ENCODE measurements around the gene MAPK10.

Gene MAPK10

DNA sequence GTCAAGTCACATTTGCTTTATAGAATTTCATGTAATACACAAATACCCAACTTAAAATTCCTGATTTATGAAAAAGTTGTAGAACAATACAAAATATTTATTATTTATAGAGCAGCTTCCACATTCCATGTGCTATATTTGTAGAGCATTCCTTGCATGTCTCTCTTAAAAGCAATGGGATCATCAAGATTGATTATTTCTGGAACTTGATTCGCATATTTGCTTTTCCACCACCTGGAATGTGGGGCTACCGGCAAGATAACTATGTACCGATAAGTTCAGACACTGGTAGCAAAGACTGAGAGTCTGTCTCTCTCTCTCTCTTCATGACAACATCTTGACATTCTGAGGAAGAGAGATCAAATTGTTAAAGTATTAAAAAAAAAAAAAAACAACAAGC is 59.3 kb downstream of the MAPK10 start:
- H3K4me3 ChIP-seq (ENCODE audit: low read depth, low read length): no peak overlapping the region
- no peak for DNase-seq (ENCODE audit: low read depth)
- TF ChIP-seq MYC (IDR thresholded peaks at IDR 0.05; ENCODE audit: low read depth, low read length) (no peak), POLR2A (IDR thresholded peaks at IDR 0.05; ENCODE audit: extremely low read depth, insufficient read length) (no peak)
- TF ChIP-seq, protein P1, sequence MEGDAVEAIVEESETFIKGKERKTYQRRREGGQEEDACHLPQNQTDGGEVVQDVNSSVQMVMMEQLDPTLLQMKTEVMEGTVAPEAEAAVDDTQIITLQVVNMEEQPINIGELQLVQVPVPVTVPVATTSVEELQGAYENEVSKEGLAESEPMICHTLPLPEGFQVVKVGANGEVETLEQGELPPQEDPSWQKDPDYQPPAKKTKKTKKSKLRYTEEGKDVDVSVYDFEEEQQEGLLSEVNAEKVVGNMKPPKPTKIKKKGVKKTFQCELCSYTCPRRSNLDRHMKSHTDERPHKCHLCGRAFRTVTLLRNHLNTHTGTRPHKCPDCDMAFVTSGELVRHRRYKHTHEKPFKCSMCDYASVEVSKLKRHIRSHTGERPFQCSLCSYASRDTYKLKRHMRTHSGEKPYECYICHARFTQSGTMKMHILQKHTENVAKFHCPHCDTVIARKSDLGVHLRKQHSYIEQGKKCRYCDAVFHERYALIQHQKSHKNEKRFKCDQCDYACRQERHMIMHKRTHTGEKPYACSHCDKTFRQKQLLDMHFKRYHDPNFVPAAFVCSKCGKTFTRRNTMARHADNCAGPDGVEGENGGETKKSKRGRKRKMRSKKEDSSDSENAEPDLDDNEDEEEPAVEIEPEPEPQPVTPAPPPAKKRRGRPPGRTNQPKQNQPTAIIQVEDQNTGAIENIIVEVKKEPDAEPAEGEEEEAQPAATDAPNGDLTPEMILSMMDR (IDR thresholded peaks at IDR 0.05; ENCODE audit: low read depth, low read length): no peak
- TF ChIP-seq, protein P2, sequence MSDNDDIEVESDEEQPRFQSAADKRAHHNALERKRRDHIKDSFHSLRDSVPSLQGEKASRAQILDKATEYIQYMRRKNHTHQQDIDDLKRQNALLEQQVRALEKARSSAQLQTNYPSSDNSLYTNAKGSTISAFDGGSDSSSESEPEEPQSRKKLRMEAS (IDR thresholded peaks at IDR 0.05; ENCODE audit: low read depth, low read length): no peak

DNA sequence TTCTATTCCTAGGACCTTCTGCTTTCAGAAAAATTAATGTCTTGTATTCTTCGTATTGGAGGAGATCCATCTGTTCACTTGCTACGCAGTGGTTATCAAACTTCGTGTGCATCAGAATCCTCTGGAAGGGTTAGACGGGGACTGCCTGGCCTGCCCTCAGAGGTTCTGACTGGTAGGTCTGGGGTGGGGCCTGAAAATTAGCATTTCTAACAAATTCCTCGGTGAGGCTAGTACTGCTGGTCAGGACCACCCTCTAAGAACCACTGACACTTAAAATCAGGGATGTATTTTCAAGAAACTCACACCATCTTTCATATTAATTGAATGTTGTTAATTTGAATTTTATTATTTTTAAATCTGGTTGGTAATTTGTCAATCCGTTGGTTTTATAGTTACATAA is 63.0 kb downstream of the MAPK10 start:
- TF ChIP-seq MYC (IDR thresholded peaks at IDR 0.05; ENCODE audit: low read depth, low read length) (no peak), POLR2A (IDR thresholded peaks at IDR 0.05; ENCODE audit: extremely low read depth, insufficient read length) (no peak)
- TF ChIP-seq, protein P2 (IDR thresholded peaks at IDR 0.05; ENCODE audit: low read depth, low read length): no peak
- TF ChIP-seq, protein P1 (IDR thresholded peaks at IDR 0.05; ENCODE audit: low read depth, low read length): no peak
- no peak overlapping the region for H3K4me3 ChIP-seq (ENCODE audit: low read depth, low read length)

DNA sequence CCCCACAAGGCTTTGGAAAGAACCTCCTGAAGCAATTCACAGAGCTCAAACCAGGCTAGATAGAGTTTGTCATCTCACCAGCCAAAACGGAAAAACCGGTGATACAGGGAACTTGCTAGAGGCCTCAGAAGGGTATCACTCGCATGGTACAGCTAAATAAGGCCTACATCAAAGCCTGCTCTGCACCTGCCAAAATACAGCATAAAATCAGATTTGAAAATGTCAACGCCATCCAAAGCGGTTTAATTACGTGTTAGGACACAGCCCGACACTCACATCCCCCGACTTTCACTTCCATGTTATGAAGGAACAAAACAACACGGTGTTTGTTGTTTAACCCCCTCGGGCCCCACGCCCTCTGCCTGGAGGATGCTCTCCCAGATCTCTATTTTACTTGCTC is 65.0 kb downstream of the MAPK10 start:
- no peak for TF ChIP-seq MYC (IDR thresholded peaks at IDR 0.05; ENCODE audit: low read depth, low read length)
- TF ChIP-seq, protein P1 (IDR thresholded peaks at IDR 0.05; ENCODE audit: low read depth, low read length): no peak
- TF ChIP-seq POLR2A (IDR thresholded peaks at IDR 0.05; ENCODE audit: extremely low read depth, insufficient read length): no peak
- TF ChIP-seq, protein P2 (IDR thresholded peaks at IDR 0.05; ENCODE audit: low read depth, low read length): no peak
- no peak for DNase-seq (ENCODE audit: low read depth)
- H3K4me3 ChIP-seq (ENCODE audit: low read depth, low read length): no peak overlapping the region

More for the DNA sequence above, 63.0 kb downstream of the MAPK10 start:
- DNase-seq (ENCODE audit: low read depth): no peak

DNA sequence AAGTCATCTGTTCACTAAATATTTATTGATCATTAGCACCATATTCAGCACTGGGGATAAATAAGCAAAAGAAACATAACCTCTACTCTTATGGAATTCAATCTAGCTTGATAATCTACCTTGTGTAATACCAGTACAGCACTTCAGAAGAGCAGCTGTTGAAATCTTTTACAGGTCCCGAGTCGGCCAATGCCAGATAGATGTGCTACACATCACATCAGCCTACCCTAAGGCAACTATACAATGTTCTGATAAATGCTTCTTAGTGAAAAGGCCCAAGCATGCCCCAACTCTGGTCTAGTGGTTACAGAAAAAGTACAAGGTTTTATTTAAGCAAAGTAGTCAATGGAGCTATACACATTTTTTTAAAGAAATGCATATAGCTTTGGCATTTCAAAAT is 68.7 kb downstream of the MAPK10 start:
- no peak overlapping the region for H3K4me3 ChIP-seq (ENCODE audit: low read depth, low read length)
- TF ChIP-seq POLR2A (IDR thresholded peaks at IDR 0.05; ENCODE audit: extremely low read depth, insufficient read length): no peak
- TF ChIP-seq, protein P1 (IDR thresholded peaks at IDR 0.05; ENCODE audit: low read depth, low read length): no peak
- no peak for DNase-seq (ENCODE audit: low read depth)

DNA sequence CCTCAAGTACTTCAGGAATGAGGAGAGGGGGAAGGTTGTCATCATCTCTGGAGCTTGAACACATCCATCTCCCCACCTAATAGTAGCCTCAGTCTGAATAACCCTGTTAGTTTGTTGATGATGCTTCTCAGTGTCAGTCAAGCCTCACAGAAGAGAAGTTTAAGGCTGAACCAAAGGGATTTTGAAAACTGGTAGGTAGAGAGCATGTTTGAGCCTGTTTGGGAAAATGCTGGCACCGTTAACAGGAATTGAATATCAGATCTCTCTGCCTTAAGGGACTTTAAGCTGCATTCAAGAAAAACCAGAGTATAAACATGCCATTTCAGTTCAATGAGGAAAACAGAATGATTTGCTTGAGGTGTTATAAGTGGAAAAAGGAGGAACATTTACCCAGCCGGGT is 73.1 kb downstream of the MAPK10 start:
- no peak for DNase-seq (ENCODE audit: low read depth)
- no peak overlapping the region for H3K4me3 ChIP-seq (ENCODE audit: low read depth, low read length)
- TF ChIP-seq, protein P2 (IDR thresholded peaks at IDR 0.05; ENCODE audit: low read depth, low read length): no peak
- TF ChIP-seq POLR2A (IDR thresholded peaks at IDR 0.05; ENCODE audit: extremely low read depth, insufficient read length) (no peak), MYC (IDR thresholded peaks at IDR 0.05; ENCODE audit: low read depth, low read length) (no peak)
- TF ChIP-seq, protein P1 (IDR thresholded peaks at IDR 0.05; ENCODE audit: low read depth, low read length): no peak

DNA sequence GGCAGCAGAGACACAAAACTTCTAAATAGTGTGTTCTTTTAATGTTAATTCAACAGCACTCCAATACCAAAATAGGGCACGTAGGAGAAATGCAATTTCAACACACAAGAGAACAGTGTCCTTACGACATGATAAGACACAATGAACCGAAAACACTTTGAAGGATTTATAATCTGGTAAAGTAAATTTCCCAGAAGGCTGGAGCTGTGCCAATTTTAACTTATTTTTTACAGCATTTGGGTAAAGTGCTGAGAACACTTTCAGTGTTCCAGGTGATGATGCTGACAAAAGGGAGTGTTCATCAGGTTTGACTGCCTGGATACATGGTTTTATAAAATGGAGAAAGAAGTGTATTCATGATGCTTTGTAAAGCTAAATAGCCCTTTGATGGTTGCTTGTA is 76.5 kb downstream of the MAPK10 start:
- DNase-seq (ENCODE audit: low read depth): no peak
- no peak for TF ChIP-seq POLR2A (IDR thresholded peaks at IDR 0.05; ENCODE audit: extremely low read depth, insufficient read length)
- TF ChIP-seq, protein P2 (IDR thresholded peaks at IDR 0.05; ENCODE audit: low read depth, low read length): no peak
- TF ChIP-seq MYC (IDR thresholded peaks at IDR 0.05; ENCODE audit: low read depth, low read length): no peak
- TF ChIP-seq, protein P1 (IDR thresholded peaks at IDR 0.05; ENCODE audit: low read depth, low read length): no peak
- H3K4me3 ChIP-seq (ENCODE audit: low read depth, low read length): no peak overlapping the region

Data from NB4 (cell line).